GM12892 (cell line): ENCODE results near the gene DAPK1.

Source experiments
- POLR2A ChIP-seq: IDR thresholded peaks from 2 replicates; pipeline ENCODE4 v1.6.1; 2011; ENCODE audit warnings: low read depth, low read length, control low read depth
- POLR2AphosphoS5 ChIP-seq: IDR thresholded peaks from 2 replicates; pipeline ENCODE4 v1.6.1; 2011; ENCODE audit warnings: low read depth, low read length, control low read depth

DNA sequence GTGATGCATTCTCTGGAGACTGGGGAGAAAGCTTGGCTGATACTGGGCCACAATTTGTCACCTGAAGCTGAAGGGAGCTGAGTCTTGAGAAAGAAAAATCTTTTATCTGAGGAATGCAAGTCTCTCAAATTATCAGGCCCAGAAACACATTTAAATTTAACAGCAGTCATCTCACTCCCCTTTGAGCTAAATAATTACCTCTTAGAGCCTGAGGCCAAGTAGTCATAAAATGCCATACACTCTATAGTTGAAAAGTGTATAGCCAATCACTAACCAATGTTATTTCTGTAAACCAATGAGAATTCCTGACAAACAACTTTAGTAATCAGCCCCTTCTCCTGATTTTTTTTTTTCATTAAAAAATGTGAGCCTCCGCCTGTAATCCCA, 32.7 kb upstream of the DAPK1 start:
- TF ChIP-seq POLR2A (no peak), POLR2AphosphoS5 (no peak)
